Mononuclear cell (primary cell): ENCODE results near the gene CCL13. TPM values are rescaled to one million over a fixed set of nuclear protein-coding genes. Genes with fewer than 3 reads are reported as not detected.

Experiments used
- total RNA-seq: library from RNA; depleted of rRNA; stranded (reverse); fragments of >200 nt; gene quantifications from one replicate; pipeline ENCODE4 v1.2.3, GENCODE V29; 2012

Gene CCL13
- total RNA-seq, 1 donor: not detected

Other genes starting within 250 kb of the CCL13 start
- gene CCL2, start 101.2 kb upstream of the CCL13 start, total RNA-seq: 2.2 TPM
- 3.1 TPM for gene CCL7, start 86.3 kb upstream of the CCL13 start, total RNA-seq
- not detected for gene CCL11, start 70.7 kb upstream of the CCL13 start, total RNA-seq
- gene CCL8, start 37.0 kb upstream of the CCL13 start, total RNA-seq: not detected
- gene CCL1, start 6.8 kb downstream of the CCL13 start, total RNA-seq: not detected
- not detected for gene TMEM132E, start 223.1 kb downstream of the CCL13 start, total RNA-seq